ENCODE data around the gene HSPB9. TPM values are rescaled to one million over a fixed set of nuclear protein-coding genes. Genes with fewer than 3 reads are reported as not detected.

HSPB9 gene
- total RNA-seq, 1 experiment from 2014 or later, result not detected

DNA sequence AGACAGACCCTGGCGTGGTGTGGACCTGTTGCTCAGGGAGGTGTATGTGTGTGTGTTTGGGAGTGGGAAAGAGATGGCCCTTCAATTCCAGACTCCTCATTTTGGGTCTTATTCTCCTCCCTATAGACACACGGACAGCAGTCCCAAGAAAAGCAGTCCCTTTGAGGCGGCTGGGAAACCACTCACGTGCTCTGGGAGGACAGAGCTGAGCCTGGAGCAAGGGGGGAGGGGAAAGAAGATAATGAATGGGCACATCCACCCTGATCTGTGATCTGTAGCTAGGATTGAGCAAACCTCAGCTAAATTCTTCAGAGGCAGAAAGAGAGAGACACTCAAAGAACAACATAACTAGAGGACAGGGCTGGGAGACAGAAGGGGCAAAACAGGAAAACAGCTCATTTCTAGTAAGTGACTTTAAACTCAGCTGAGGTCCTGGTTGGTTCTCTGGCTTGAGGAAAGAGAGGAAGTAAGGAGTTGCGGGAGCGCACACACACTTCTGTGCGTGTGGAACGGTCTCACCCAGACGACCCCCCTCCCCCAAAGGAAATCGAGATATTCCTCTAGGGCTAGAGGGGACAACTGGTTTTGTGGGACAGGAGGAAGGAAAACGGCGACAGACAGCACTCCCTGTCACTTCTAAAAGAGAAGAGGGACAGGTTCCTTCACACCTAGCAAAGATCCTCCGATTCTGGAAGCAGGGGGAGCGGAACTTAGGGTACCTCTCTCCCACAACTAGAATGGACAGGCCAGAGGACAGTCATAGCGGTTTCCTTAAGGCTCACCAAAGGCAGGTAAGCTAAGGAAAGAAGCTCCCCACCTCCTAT, 31.5 kb downstream of the HSPB9 start:
- Mint-ChIP-seq H3K36me3 (ENCODE audit: insufficient read depth, unreplicated experiment) (peaks cover 7% of the 10 kb centered on the region), H3K9me3 (ENCODE audit: unreplicated experiment) (no peaks in the 10 kb centered on the region), H3K4me1 (ENCODE audit: insufficient read depth, unreplicated experiment) (peaks cover 16% of the 10 kb centered on the region), H3K27me3 (ENCODE audit: insufficient read depth, unreplicated experiment) (no peaks in the 10 kb centered on the region), H3K4me3 (ENCODE audit: unreplicated experiment) (peak overlapping the region; percentile 84), H3K27ac (ENCODE audit: low read depth, unreplicated experiment) (peak overlapping the region; percentile 90)
- TF ChIP-seq, protein P1, sequence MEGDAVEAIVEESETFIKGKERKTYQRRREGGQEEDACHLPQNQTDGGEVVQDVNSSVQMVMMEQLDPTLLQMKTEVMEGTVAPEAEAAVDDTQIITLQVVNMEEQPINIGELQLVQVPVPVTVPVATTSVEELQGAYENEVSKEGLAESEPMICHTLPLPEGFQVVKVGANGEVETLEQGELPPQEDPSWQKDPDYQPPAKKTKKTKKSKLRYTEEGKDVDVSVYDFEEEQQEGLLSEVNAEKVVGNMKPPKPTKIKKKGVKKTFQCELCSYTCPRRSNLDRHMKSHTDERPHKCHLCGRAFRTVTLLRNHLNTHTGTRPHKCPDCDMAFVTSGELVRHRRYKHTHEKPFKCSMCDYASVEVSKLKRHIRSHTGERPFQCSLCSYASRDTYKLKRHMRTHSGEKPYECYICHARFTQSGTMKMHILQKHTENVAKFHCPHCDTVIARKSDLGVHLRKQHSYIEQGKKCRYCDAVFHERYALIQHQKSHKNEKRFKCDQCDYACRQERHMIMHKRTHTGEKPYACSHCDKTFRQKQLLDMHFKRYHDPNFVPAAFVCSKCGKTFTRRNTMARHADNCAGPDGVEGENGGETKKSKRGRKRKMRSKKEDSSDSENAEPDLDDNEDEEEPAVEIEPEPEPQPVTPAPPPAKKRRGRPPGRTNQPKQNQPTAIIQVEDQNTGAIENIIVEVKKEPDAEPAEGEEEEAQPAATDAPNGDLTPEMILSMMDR (IDR thresholded peaks at IDR 0.05; ENCODE audit: unreplicated experiment), result no peak
- BruUV-seq (replicated peaks), result TSS peak; percentile 38
- CTCF ChIA-PET, result interaction anchor here (0.7 to 1.4 kb wide), 3 partner anchors 128 to 417 kb away, joined by 3 read pairs; no protein-coding TSS in a partner anchor
- POLR2A ChIA-PET, result interaction anchor here (0.6 to 2.2 kb wide), 17 partner anchors 16 to 1234 kb away, joined by 3 to 13 read pairs (median 4); partner anchors contain the start of genes ACLY, CNP, DNAJC7 and GHDC
- intact Hi-C loops (cut with micrococcal nuclease), result no loop called here
- DNase-seq (ENCODE audit: unreplicated experiment), result no peak

DNA sequence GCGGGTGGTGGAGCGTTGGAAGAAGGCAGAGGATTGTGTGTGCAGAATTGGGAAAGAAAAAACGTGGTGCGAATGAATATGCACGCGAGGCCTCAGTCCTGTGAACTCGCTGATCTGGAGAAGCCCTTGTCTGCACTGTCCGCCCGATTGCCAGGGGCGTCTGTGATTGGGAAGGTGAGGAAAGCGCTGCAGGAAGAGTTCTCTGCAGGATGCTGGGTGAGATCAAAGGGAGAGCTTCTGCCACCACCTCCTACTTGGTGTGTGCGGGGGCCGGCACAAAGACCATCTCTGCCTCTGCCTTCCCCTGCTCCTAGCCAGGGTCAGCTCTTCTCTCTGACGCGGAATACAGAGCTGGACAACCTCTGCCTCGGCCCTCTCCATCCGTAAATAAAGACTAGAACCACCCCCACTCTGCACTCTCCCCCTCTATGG, 33.0 kb downstream of the HSPB9 start:
- Mint-ChIP-seq H3K4me1 (ENCODE audit: insufficient read depth, unreplicated experiment) (peaks cover 16% of the 10 kb centered on the region), H3K27me3 (ENCODE audit: insufficient read depth, unreplicated experiment) (no peaks in the 10 kb centered on the region), H3K27ac (ENCODE audit: low read depth, unreplicated experiment) (peak overlapping the region; percentile 67), H3K36me3 (ENCODE audit: insufficient read depth, unreplicated experiment) (peaks cover 7% of the 10 kb centered on the region), H3K4me3 (ENCODE audit: unreplicated experiment) (peak overlapping the region; percentile 84), H3K9me3 (ENCODE audit: unreplicated experiment) (no peaks in the 10 kb centered on the region)
- DNase-seq (ENCODE audit: unreplicated experiment), result no peak
- CTCF ChIA-PET, result interaction anchor here (0.7 to 0.8 kb wide), 2 partner anchors 44 to 354 kb away, joined by 3 to 4 read pairs; no protein-coding TSS in a partner anchor
- intact Hi-C loops (cut with micrococcal nuclease), result no loop called here
- POLR2A ChIA-PET, result interaction anchor here (0.7 to 1.1 kb wide), 4 partner anchors 40 to 189 kb away, joined by 3 to 4 read pairs (median 4); partner anchors contain the start of gene CNP
- BruUV-seq (replicated peaks), result no TSS peak
- TF ChIP-seq, protein P1 (IDR thresholded peaks at IDR 0.05; ENCODE audit: unreplicated experiment), result no peak

DNA sequence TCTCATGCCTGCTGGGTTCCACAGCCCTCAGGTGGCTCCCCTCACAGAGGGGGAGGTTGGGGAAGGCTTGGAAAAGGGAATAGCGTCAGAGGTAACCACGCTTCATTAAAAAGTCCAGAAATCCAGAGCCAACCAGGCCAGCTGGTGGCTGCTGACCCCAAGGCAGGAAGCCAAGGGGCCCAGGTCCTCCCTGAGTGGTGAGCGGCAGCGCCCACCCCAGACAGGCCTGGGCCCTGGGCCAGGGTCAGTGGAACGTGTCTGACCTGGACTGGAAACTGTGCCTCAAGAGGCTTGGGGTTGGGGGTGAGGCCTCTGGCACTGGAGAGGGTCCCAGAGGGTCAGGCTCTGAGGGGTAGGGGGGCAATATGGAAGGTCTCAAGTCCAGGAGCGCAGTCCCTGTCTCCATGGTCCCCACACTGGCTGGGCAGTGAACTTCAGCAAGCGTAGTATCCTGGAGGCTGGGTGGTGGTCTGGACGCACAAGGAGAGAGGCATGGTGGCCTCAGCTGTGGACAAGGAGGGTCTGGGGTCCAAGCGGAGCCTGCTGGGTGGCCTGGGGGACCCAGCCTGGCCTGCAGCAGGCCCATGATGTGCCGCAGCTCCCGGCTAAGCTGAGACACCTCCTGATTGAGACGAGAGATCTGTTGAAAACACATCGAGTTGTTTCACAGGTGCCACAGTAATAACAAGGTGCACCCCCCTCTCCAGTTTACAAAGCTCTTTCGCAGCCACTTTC, 37.4 kb downstream of the HSPB9 start:
- ChIA-PET POLR2A (no interaction called here), CTCF (interaction anchor here (1.0 kb wide), 1 partner anchor 119 kb away, joined by 6 read pairs; no protein-coding TSS in a partner anchor)
- Mint-ChIP-seq H3K9me3 (ENCODE audit: unreplicated experiment) (no peaks in the 10 kb centered on the region), H3K27me3 (ENCODE audit: insufficient read depth, unreplicated experiment) (no peaks in the 10 kb centered on the region), H3K4me1 (ENCODE audit: insufficient read depth, unreplicated experiment) (peaks cover 6% of the 10 kb centered on the region), H3K27ac (ENCODE audit: low read depth, unreplicated experiment) (no peak overlapping the region), H3K36me3 (ENCODE audit: insufficient read depth, unreplicated experiment) (no peaks in the 10 kb centered on the region), H3K4me3 (ENCODE audit: unreplicated experiment) (no peak overlapping the region)
- no TSS peak for BruUV-seq (replicated peaks)
- TF ChIP-seq, protein P1 (IDR thresholded peaks at IDR 0.05; ENCODE audit: unreplicated experiment), result no peak
- no peak for DNase-seq (ENCODE audit: unreplicated experiment)
- intact Hi-C loops (cut with micrococcal nuclease), result no loop called here

DNA sequence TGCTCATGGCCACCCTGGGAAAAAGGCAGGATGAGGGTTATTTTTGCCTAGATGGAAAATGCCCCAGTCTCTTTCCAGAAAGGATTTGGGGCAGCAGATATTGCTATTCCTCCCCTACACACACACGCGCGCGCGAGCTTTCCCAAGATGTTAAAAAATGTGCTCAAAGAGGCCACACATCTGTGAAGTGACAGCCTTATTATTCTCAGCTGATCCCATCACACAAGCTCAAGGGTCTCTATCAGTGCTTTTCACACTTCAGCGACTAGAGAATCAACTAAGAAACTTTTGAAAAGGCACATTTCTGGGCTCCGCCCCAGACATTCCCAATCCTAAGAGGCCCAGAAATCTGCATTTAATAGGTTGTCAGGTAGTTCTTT, 37.9 kb downstream of the HSPB9 start:
- no peak overlapping the region for H3K4me3 Mint-ChIP-seq (ENCODE audit: unreplicated experiment)
- no peak for DNase-seq (ENCODE audit: unreplicated experiment)
- no peaks in the 10 kb centered on the region for H3K27me3 Mint-ChIP-seq (ENCODE audit: insufficient read depth, unreplicated experiment)
- peaks cover 6% of the 10 kb centered on the region for H3K4me1 Mint-ChIP-seq (ENCODE audit: insufficient read depth, unreplicated experiment)
- POLR2A ChIA-PET, result no interaction called here
- TF ChIP-seq, protein P1 (IDR thresholded peaks at IDR 0.05; ENCODE audit: unreplicated experiment), result no peak
- CTCF ChIA-PET, result interaction anchor here (1.0 kb wide), 1 partner anchor 119 kb away, joined by 6 read pairs; no protein-coding TSS in a partner anchor
- H3K36me3 Mint-ChIP-seq (ENCODE audit: insufficient read depth, unreplicated experiment), result no peaks in the 10 kb centered on the region
- H3K9me3 Mint-ChIP-seq (ENCODE audit: unreplicated experiment), result no peaks in the 10 kb centered on the region
- H3K27ac Mint-ChIP-seq (ENCODE audit: low read depth, unreplicated experiment), result no peak overlapping the region
- intact Hi-C loops (cut with micrococcal nuclease), result no loop called here
- no TSS peak for BruUV-seq (replicated peaks)

All from MCF 10A (cell line).